HCT116 (cell line): Measurements from ENCODE around the gene NTHL1. TPM values are rescaled to one million over a fixed set of nuclear protein-coding genes. Genes with fewer than 3 reads are reported as not detected.

Source experiments
- ATAC-seq: fragments of 200-7000 bp; cut with Tn5 transposase; 2 replicates; pipeline ENCODE4 v1.9.1; 2020; ENCODE audit warnings: mild to moderate bottlenecking, moderate library complexity
- BruUV-seq: library from RNA; stranded (reverse); fragments of 400-500 nt; replicated peaks from 2 replicates; lab custom pipeline; 2021; lab: Mats Ljungman, UMichigan
- CTCF ChIA-PET: fragments of 300-600 bp; sonication (Branson Sonifier 250); formaldehyde crosslinking; loops from one replicate; lab custom pipeline; 2021; ENCODE audit warnings: antibody characterized with exemption; lab: Charles Lee
- POLR2A ChIA-PET: fragments of 300-600, 350-600 bp; sonication (Branson Sonifier 250); formaldehyde crosslinking; loops from one replicate; lab custom pipeline; 2021; ENCODE audit warnings: antibody characterized with exemption; lab: Charles Lee
- RAD21 ChIA-PET, 2 experiments: fragments of 300-600 bp; sonication (Branson Sonifier 250); formaldehyde crosslinking; loops; one replicate each; lab custom pipeline; 2023; ENCODE audit warnings: low total read pairs in 2 of 2; ENCODE audit not compliant: uncharacterized antibody in 2 of 2, unreplicated experiment in 2 of 2, low non-redundant PET in 1 of 2; lab: Charles Lee
- DNase-seq: peaks from one replicate; pipeline ENCODE4 v3.0.0-alpha.2; 2010; ENCODE audit warnings: low read depth, low spot score
- H2AFZ ChIP-seq: fragments of 200-600 bp; shearing (Covaris generic), sonication (generic); 2 replicates; pipeline ENCODE4 v1.6.1; 2017; ENCODE audit warnings: low read depth, mixed run types, mixed read lengths, antibody characterized with exemption, low read length; ENCODE audit not compliant: poor library complexity, severe bottlenecking
- H3K27ac ChIP-seq: 2 replicates; pipeline ENCODE4 v1.5.1; 2012; ENCODE audit warnings: low read depth, low read length
- H3K27me3 ChIP-seq: fragments of 200-600 bp; sonication (generic); 2 replicates; pipeline ENCODE4 v1.6.1; 2016; ENCODE audit warnings: mixed run types, low read length, mixed read lengths; ENCODE audit not compliant: insufficient read depth
- H3K36me3 ChIP-seq, 2 experiments: fragments of 200-500 bp in 1 of 2; fragments of 200-600 bp in 1 of 2; sonication (Bioruptor generic) in 1 of 2; sonication (generic) in 1 of 2; 2 replicates each; pipeline versions ENCODE4 v1.5.1 to v1.6.1; 2014 to 2016; ENCODE audit warnings: low read length in 2 of 2, inconsistent platforms in 1 of 2, mixed read lengths in 1 of 2, mixed run types in 1 of 2; ENCODE audit not compliant: insufficient read depth in 2 of 2, control insufficient read depth in 1 of 2
- H3K4me1 ChIP-seq, 2 experiments: fragments of 200-600 bp in 1 of 2; sonication (generic) in 1 of 2; 2 replicates each; pipeline versions ENCODE4 v1.5.1 to v1.6.1; 2012 to 2017; ENCODE audit warnings: low read length in 2 of 2, inconsistent platforms in 1 of 2, mild to moderate bottlenecking in 1 of 2, mixed read lengths in 1 of 2, mixed run types in 1 of 2, moderate library complexity in 1 of 2; ENCODE audit not compliant: insufficient read depth in 2 of 2, control insufficient read depth in 1 of 2
- H3K4me2 ChIP-seq: fragments of 200-600 bp; sonication (generic); 2 replicates; pipeline ENCODE4 v1.6.1; 2017; ENCODE audit warnings: mixed run types, low read length, mixed read lengths
- H3K4me3 ChIP-seq, 2 experiments: fragments of 200-600 bp in 1 of 2; sonication (generic) in 1 of 2; replicated peaks in 1 of 2; 2 replicates each; pipeline ENCODE4 v1.5.1; 2011 to 2016; ENCODE audit warnings: low read length in 2 of 2, control low read depth in 1 of 2, low read depth in 1 of 2, mild to moderate bottlenecking in 1 of 2, mixed read lengths in 1 of 2, mixed run types in 1 of 2
- H3K79me2 ChIP-seq: fragments of 200-600 bp; sonication (generic); 2 replicates; pipeline ENCODE4 v1.6.1; 2017; ENCODE audit warnings: mild to moderate bottlenecking, mixed run types, low read length, moderate library complexity, mixed read lengths; ENCODE audit not compliant: insufficient read depth
- H3K9ac ChIP-seq: fragments of 200-600 bp; sonication (generic); 2 replicates; pipeline ENCODE4 v1.6.1; 2016; ENCODE audit warnings: low read length, mixed read lengths
- H3K9me2 ChIP-seq: fragments of 200-600 bp; sonication (generic), shearing (Covaris generic); 2 replicates; pipeline ENCODE4 v1.6.1; 2017; ENCODE audit warnings: mixed run types, mild to moderate bottlenecking, moderate library complexity; ENCODE audit not compliant: insufficient read depth
- H3K9me3 ChIP-seq, 2 experiments: fragments of 200-500 bp in 1 of 2; fragments of 200-600 bp in 1 of 2; sonication (Bioruptor generic) in 1 of 2; sonication (generic) in 1 of 2; 2 replicates each; pipeline ENCODE4 v1.6.1; 2014 to 2017; ENCODE audit warnings: low read length in 2 of 2, mixed read lengths in 2 of 2, inconsistent platforms in 1 of 2, low read depth in 1 of 2, mild to moderate bottlenecking in 1 of 2, mixed run types in 1 of 2, moderate library complexity in 1 of 2; ENCODE audit not compliant: control insufficient read depth in 1 of 2, insufficient read depth in 1 of 2
- H4K20me1 ChIP-seq: fragments of 200-600 bp; sonication (generic), shearing (Covaris generic); 2 replicates; pipeline ENCODE4 v1.6.1; 2017; ENCODE audit warnings: mixed run types, mild to moderate bottlenecking, moderate library complexity; ENCODE audit not compliant: insufficient read depth
- CBX3 ChIP-seq: IDR thresholded peaks from 2 replicates; pipeline ENCODE4 v1.6.1; 2012; ENCODE audit warnings: low read depth
- EZH2 ChIP-seq: fragments of 200-600 bp; sonication (generic); IDR thresholded peaks from 2 replicates; pipeline ENCODE4 v1.6.1; 2017; ENCODE audit warnings: antibody characterized with exemption, mixed run types
- EZH2phosphoT487 ChIP-seq: fragments of 200-600 bp; IDR thresholded peaks from 2 replicates; pipeline ENCODE4 v1.6.1; 2018; ENCODE audit warnings: antibody characterized with exemption, borderline replicate concordance
- FOSL1 ChIP-seq: IDR thresholded peaks from 2 replicates; pipeline ENCODE4 v1.6.1; 2012; ENCODE audit warnings: low read depth
- SIN3A ChIP-seq: IDR thresholded peaks from 2 replicates; pipeline ENCODE4 v1.6.1; 2012; ENCODE audit warnings: low read depth
- SP1 ChIP-seq: IDR thresholded peaks from 2 replicates; pipeline ENCODE4 v1.6.1; 2012; ENCODE audit warnings: low read depth
- SRF ChIP-seq: IDR thresholded peaks from 2 replicates; pipeline ENCODE4 v1.6.1; 2012; ENCODE audit warnings: low read depth
- ZNF274 ChIP-seq: fragments of 200-500 bp; sonication (Bioruptor generic); IDR thresholded peaks from 2 replicates; pipeline ENCODE4 v1.6.1; 2014; ENCODE audit warnings: mild to moderate bottlenecking, low read depth, low read length, inconsistent platforms
- intact Hi-C: fragments of 100-400 bp; cut with micrococcal nuclease; formaldehyde crosslinking; loops from 2 replicates; pipeline ENCODE4 v1.10.0; 2022
- total RNA-seq: library from RNA; stranded (reverse); gene quantifications from one replicate; pipeline ENCODE4 v1.2.1, GENCODE V29; 2021; ENCODE audit not compliant: unreplicated experiment
- TF ChIP-seq, protein P1 (sequence below): IDR thresholded peaks from 2 replicates; pipeline ENCODE4 v1.6.1; 2011; ENCODE audit warnings: mild to moderate bottlenecking, low read length, moderate library complexity; ENCODE audit not compliant: insufficient replicate concordance; ENCODE audit errors: extremely low read depth
- TF ChIP-seq, protein P2 (sequence below): IDR thresholded peaks from 2 replicates; pipeline ENCODE4 v1.6.1; 2012; ENCODE audit warnings: low read depth

The NTHL1 gene
- total RNA-seq, 1 experiment from 2014 or later, result 40.1 TPM

DNA sequence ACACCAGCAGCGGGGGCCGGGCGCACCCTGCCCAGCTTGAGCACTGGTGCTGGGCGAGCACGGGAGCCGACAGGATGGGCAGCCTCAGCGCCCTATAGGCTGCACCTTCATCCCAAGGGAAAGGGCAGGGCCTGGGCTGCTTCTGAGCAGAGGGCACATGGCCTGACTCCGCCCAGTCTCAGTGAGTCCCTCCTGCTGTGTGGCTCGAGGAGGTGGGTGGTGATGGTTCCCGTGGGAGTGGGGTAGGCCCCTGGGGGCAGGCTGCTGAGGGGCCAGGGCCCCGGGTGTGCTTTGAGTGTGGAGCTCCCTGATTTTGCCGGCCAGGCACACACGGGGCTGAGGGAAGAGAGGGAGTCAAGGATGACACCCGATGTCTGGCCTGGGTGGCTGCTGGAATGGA lies 38.0 kb upstream of the NTHL1 start:
- Histone ChIP-seq H3K36me3 (peaks cover 5 to 13% of the 10 kb centered on the region in 2 experiments; a peak in 2 of 4 replicates), H3K9me2 (no peaks in the 10 kb centered on the region), H3K9me3 (no peaks in the 10 kb centered on the region), H3K79me2 (no peaks in the 10 kb centered on the region), H3K4me2 (no peak overlapping the region), H3K4me1 (peaks cover 4 to 8% of the 10 kb centered on the region in 2 experiments), H3K27ac (no peak overlapping the region; the same call in 1 of the 2 replicates), H2AFZ (no peak overlapping the region), H3K4me3 (no peak overlapping the region), H4K20me1 (no peaks in the 10 kb centered on the region), H3K9ac (no peak overlapping the region), H3K27me3 (no peaks in the 10 kb centered on the region)
- BruUV-seq, result no TSS peak
- RAD21 ChIA-PET, result no interaction called here
- DNase-seq (no peak), ATAC-seq (0 out of 2 replicates have a peak, but pooled peaks have one; percentile 18)
- TF ChIP-seq, protein P1, sequence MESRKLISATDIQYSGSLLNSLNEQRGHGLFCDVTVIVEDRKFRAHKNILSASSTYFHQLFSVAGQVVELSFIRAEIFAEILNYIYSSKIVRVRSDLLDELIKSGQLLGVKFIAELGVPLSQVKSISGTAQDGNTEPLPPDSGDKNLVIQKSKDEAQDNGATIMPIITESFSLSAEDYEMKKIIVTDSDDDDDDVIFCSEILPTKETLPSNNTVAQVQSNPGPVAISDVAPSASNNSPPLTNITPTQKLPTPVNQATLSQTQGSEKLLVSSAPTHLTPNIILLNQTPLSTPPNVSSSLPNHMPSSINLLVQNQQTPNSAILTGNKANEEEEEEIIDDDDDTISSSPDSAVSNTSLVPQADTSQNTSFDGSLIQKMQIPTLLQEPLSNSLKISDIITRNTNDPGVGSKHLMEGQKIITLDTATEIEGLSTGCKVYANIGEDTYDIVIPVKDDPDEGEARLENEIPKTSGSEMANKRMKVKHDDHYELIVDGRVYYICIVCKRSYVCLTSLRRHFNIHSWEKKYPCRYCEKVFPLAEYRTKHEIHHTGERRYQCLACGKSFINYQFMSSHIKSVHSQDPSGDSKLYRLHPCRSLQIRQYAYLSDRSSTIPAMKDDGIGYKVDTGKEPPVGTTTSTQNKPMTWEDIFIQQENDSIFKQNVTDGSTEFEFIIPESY, result no peak
- no peak for TF ChIP-seq SRF
- no peak for TF ChIP-seq EZH2phosphoT487
- TF ChIP-seq SP1, result no peak
- CTCF ChIA-PET, result no interaction called here
- intact Hi-C loops, result no loop called here
- POLR2A ChIA-PET, result no interaction called here

DNA sequence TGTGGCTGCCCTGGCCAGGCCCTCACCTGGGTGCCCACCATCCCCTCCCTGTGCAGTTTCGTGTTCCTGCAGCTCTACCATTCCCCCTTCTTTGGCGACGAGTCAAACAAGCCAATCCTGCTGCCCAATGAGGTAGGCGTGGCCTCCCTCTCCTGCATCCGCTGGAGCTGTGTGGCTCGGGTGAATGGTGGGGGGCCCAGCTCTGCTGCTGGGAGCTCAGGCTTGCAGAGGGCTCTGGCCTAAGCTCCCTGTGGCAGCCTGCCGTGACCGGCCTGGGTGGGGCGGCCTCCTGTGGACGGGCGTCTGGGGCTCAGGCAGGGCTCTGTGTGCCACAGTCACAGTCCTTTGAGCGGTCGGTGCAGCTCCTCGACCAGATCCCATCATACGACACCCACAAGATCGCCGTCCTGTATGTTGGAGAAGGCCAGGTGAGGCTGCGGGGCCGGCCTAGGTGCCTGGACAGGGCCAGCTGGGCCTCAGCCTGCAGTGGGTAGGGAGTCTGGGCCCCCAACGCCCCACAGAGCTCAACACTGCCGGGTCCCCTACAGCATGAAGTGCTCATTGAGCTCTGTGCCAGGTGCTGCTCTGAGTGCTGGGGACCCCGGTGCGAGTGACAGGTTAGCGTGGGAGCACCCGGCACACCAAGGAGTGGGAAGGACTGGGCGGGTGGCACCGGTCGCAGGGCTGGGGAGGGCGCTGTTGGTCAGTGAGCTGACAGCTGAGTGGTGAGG lies 37.4 kb upstream of the NTHL1 start:
- H3K79me2 ChIP-seq, result no peaks in the 10 kb centered on the region
- ChIA-PET POLR2A (no interaction called here), RAD21 (no interaction called here), CTCF (no interaction called here)
- no peak overlapping the region for H3K4me2 ChIP-seq
- no peak overlapping the region for H3K4me3 ChIP-seq
- no peaks in the 10 kb centered on the region for H4K20me1 ChIP-seq
- no peaks in the 10 kb centered on the region for H3K27me3 ChIP-seq
- H3K9me2 ChIP-seq, result no peaks in the 10 kb centered on the region
- H3K9ac ChIP-seq, result no peak overlapping the region
- H3K9me3 ChIP-seq, result no peaks in the 10 kb centered on the region
- ATAC-seq (no peak), DNase-seq (no peak)
- H2AFZ ChIP-seq, result no peak overlapping the region
- intact Hi-C loops, result no loop called here
- BruUV-seq, result no TSS peak
- no peak overlapping the region; the same call in 1 of the 2 replicates for H3K27ac ChIP-seq
- peaks cover 5 to 13% of the 10 kb centered on the region in 2 experiments; a peak in 2 of 4 replicates for H3K36me3 ChIP-seq
- peaks cover 0 to 2% of the 10 kb centered on the region in 2 experiments; a peak in 1 of 4 replicates for H3K4me1 ChIP-seq
- TF ChIP-seq EZH2 (no peak), FOSL1 (no peak), ZNF274 (no peak), SP1 (no peak), SRF (no peak), SIN3A (no peak), EZH2phosphoT487 (no peak), CBX3 (no peak)
- TF ChIP-seq, protein P1, result no peak
- TF ChIP-seq, protein P2, sequence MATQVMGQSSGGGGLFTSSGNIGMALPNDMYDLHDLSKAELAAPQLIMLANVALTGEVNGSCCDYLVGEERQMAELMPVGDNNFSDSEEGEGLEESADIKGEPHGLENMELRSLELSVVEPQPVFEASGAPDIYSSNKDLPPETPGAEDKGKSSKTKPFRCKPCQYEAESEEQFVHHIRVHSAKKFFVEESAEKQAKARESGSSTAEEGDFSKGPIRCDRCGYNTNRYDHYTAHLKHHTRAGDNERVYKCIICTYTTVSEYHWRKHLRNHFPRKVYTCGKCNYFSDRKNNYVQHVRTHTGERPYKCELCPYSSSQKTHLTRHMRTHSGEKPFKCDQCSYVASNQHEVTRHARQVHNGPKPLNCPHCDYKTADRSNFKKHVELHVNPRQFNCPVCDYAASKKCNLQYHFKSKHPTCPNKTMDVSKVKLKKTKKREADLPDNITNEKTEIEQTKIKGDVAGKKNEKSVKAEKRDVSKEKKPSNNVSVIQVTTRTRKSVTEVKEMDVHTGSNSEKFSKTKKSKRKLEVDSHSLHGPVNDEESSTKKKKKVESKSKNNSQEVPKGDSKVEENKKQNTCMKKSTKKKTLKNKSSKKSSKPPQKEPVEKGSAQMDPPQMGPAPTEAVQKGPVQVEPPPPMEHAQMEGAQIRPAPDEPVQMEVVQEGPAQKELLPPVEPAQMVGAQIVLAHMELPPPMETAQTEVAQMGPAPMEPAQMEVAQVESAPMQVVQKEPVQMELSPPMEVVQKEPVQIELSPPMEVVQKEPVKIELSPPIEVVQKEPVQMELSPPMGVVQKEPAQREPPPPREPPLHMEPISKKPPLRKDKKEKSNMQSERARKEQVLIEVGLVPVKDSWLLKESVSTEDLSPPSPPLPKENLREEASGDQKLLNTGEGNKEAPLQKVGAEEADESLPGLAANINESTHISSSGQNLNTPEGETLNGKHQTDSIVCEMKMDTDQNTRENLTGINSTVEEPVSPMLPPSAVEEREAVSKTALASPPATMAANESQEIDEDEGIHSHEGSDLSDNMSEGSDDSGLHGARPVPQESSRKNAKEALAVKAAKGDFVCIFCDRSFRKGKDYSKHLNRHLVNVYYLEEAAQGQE, result no peak
